GM12891 (cell line): ENCODE data around the gene LAMA2.

ENCODE experiments used
- DNase-seq: peaks from one replicate; pipeline ENCODE4 v3.0.0; 2011; ENCODE audit warnings: low spot score; ENCODE audit not compliant: insufficient read length
- FAIRE-seq: peaks from 2 replicates; lab custom pipeline; 2011; peaks lifted over from hg19 to GRCh38; lab: Jason Lieb, UNC
- PAX5 ChIP-seq: IDR thresholded peaks from 2 replicates; pipeline ENCODE4 v1.6.1; 2011; ENCODE audit warnings: low read length, moderate library complexity, mild to moderate bottlenecking; ENCODE audit not compliant: insufficient read depth, severe bottlenecking
- POLR2A ChIP-seq: IDR thresholded peaks from 2 replicates; pipeline ENCODE4 v1.6.1; 2011; ENCODE audit warnings: low read depth, low read length, control low read depth
- POLR2AphosphoS5 ChIP-seq: IDR thresholded peaks from 2 replicates; pipeline ENCODE4 v1.6.1; 2011; ENCODE audit warnings: low read depth, low read length, control low read depth
- POU2F2 ChIP-seq: IDR thresholded peaks from 2 replicates; pipeline ENCODE4 v1.6.1; 2011; ENCODE audit warnings: low read depth, mild to moderate bottlenecking, control low read depth, low read length, moderate library complexity
- SPI1 ChIP-seq: IDR thresholded peaks from 2 replicates; pipeline ENCODE4 v1.6.1; 2011; ENCODE audit warnings: low read depth, low read length, control low read depth
- TAF1 ChIP-seq: IDR thresholded peaks from 2 replicates; pipeline ENCODE4 v1.6.1; 2011; ENCODE audit warnings: low read depth, low read length, control low read depth

The LAMA2 gene

GRCh38 chr6:129491436-129491835 lies 608.5 kb downstream of the LAMA2 start:
- TF ChIP-seq PAX5, result no peak
- TF ChIP-seq POLR2A, result no peak
- TF ChIP-seq POLR2AphosphoS5, result no peak
- no peak for TF ChIP-seq TAF1
- no peak for TF ChIP-seq SPI1
- no peak for TF ChIP-seq POU2F2
- FAIRE-seq (peak; percentile 60), DNase-seq (no peak)

GRCh38 chr6:129492260-129492659 lies 609.3 kb downstream of the LAMA2 start:
- no peak for DNase-seq
- no peak for FAIRE-seq
- TF ChIP-seq POLR2A (no peak), SPI1 (no peak), POU2F2 (no peak), TAF1 (no peak), POLR2AphosphoS5 (no peak), PAX5 (no peak)

DNA sequence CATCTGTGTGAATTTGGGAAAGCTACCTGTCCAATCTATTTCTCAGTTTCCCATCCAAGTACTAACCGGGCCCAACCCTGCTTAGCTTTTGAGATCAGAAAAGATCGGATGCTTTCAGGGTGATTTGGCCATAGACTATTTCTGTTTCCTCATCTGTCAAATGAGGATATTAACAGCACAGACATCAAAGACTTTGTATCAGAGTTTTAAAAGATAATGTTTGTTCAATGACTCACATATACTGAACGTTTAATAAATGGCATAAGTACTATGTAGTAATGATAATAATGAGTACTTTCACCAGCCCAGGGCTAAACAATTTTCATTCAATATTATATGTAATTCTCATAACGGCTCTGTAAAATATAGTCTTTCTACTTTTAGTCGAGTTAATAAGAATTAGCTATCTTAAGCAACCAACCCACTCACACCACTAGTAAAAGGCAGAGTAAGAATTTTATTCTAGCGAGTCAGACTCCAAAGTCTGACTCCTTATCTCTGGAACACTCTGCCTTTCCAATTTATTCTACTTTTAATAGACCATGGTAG lies 610.5 kb downstream of the LAMA2 start:
- TF ChIP-seq POLR2AphosphoS5, result no peak
- TF ChIP-seq POLR2A, result no peak
- no peak for TF ChIP-seq PAX5
- TF ChIP-seq POU2F2, result no peak
- no peak for TF ChIP-seq SPI1
- TF ChIP-seq TAF1, result no peak
- FAIRE-seq (no peak), DNase-seq (no peak)

- TF ChIP-seq SPI1 (no peak), TAF1 (no peak), POLR2AphosphoS5 (no peak), POLR2A (no peak), POU2F2 (no peak), PAX5 (no peak)
- FAIRE-seq, result peak; percentile 51
- no peak for DNase-seq
These were observed 611.2 kb downstream of the LAMA2 start for GRCh38 chr6:129494099-129494498.

DNA sequence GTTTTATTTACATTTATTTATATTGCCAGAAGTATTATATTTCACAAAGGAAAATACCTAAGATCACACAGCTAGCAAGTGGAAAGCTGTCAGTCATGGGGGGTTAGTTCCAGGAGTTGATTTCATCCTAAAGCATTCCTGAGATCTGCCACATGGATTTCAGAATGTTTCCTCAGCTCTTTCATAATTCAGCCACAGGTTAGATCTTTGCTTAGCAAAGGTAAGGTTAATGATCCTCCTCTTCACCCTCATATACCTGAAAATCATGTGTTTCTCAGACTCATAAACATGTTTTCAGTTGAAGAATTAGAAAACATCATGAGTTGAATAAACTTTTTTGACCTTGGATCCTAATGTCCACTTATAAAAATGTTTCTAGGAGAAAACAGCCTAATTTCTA lies 611.6 kb downstream of the LAMA2 start:
- DNase-seq, result no peak
- TF ChIP-seq POLR2A (no peak), POU2F2 (no peak), POLR2AphosphoS5 (no peak), PAX5 (no peak), SPI1 (no peak), TAF1 (no peak)
- no peak for FAIRE-seq

GRCh38 chr6:129495652-129496051 lies 612.7 kb downstream of the LAMA2 start:
- no peak for FAIRE-seq
- DNase-seq, result no peak
- TF ChIP-seq POLR2AphosphoS5 (no peak), POU2F2 (no peak), PAX5 (no peak), POLR2A (no peak), SPI1 (no peak), TAF1 (no peak)

DNA sequence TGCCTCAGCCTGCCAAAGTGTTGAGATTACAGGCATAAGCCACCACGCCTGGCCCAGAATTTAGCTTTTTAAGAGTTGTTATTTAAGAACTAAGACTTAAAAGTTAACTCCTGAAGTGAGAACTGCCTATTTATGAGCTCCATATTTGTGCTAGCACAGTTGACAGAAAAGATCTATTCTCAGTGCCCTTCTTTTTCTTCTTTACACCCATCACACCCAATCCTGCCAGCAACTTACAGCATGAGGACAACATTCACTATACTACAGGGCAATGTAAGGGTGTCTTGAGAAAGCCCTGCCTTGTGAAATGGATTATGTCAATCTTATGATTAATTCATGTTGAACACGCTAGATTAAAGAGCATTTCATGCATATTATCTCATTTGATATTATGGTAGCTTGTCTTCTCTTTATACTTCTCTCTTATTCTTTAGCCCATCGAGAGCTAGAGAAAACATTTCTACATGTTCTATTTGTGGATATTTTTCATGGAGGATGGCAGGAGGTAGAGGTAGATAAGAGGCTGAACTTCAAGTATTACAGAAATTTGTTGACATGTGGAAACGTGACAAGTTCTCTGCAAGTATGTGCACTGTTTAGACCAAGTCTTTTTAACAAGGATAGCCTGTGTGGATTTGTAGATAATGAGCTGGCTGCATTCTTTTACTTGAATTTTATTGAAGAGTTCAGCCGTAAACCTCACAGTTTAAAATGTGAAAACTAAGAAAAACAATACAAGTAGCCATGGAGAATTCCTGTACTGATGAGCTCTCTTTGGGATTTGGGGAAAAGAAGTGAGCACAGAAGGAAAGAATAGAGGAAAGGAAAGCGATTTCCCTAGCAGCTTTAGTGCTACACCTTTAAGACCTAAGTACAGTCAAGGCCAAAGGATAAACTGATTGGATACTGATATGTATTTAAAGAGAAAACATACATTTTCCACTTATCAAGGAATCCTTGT lies 614.8 kb downstream of the LAMA2 start:
- FAIRE-seq (no peak), DNase-seq (no peak)
- no peak for TF ChIP-seq POU2F2
- TF ChIP-seq PAX5, result no peak
- no peak for TF ChIP-seq TAF1
- TF ChIP-seq POLR2AphosphoS5, result no peak
- TF ChIP-seq SPI1, result no peak
- no peak for TF ChIP-seq POLR2A

GRCh38 chr6:129498541-129498940 lies 615.6 kb downstream of the LAMA2 start:
- TF ChIP-seq TAF1 (no peak), PAX5 (no peak)
- DNase-seq, result no peak
- FAIRE-seq, result no peak

DNA sequence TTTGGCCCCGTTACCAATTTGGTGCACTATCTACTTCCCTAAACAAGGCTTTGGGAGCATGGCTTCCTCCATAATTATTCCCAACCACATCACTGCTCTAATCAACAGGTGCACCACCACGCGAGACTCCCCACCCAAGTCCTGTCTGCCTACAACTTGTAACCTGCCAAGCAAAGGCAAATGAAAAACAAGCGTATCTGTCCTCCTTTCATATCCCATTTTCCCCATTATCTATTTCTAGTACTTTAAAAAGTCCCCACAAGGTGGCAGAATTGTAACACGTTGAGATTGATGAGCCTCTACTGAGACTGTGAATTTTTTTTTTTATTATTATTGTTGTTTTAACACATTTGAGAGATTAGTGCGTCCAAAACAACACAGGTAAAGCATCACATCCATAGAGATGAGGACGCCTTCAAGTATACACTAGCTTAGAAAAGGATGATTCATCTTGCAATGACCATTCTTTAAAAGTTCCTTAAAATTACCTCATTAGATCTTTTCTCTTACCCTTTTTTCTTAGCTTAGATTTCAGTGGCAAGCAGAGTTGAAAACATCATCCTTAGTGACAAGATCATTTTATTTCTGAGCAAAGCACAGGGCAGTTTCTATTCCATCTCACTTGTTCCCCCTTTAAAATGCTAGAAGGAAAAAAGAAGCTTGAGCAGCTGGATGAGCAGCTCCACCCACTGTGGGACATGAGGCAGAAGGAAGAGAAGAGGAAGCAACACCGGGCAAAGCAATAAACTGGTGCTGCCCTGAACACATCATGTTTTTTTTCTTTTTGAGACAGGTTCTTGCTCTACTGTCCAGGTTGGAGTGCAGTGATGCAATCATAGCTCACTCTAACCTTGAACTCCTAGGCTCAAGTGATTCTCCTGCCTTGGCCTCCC lies 616.3 kb downstream of the LAMA2 start:
- DNase-seq (no peak), FAIRE-seq (peak; percentile 13)
- TF ChIP-seq PAX5 (no peak), TAF1 (no peak), POU2F2 (no peak), SPI1 (no peak), POLR2AphosphoS5 (no peak), POLR2A (no peak)
